SHP77 treated with DMSO at 0.1 percent for 48 hours (cell line): ENCODE data around the gene SNRNP200.
A peak's percentile ranks its signal among the peaks of the same experiment; 100 is the strongest.
"Not testable (repeated sequence)": the region's sequence is repeated elsewhere in the genome, so short reads cannot be mapped to it uniquely, and the experiment has no call there.

Experiments used
- DNase-seq: peaks from one replicate; lab custom pipeline; 2025; lab: John Stamatoyannopoulos, UW

The SNRNP200 gene

GRCh38 chr2:96325041-96325883 lies 19.9 kb upstream of the SNRNP200 start, which contains the start of gene ITPRIPL1:
ITPRIPL1 (plus strand) TSS chr2:96325317; CDS start chr2:96325840, 523 bp downstream.
- DNase-seq = no peak

GRCh38 chr2:96324721-96325040 lies 19.3 kb upstream of the SNRNP200 start:
- no peak for DNase-seq

- DNase-seq = no peak
These were observed 18.5 kb upstream of the SNRNP200 start for GRCh38 chr2:96323849-96324248.

GRCh38 chr2:96320728-96321622 lies 15.6 kb upstream of the SNRNP200 start:
- peak; percentile 43 for DNase-seq

- no peak for DNase-seq
These were observed 15.0 kb upstream of the SNRNP200 start for GRCh38 chr2:96320326-96320725.

GRCh38 chr2:96319396-96319795 lies 14.1 kb upstream of the SNRNP200 start:
- DNase-seq = no peak

GRCh38 chr2:96318723-96319122 lies 13.4 kb upstream of the SNRNP200 start:
- no peak for DNase-seq

GRCh38 chr2:96317584-96317997 lies 12.2 kb upstream of the SNRNP200 start:
- no peak for DNase-seq

GRCh38 chr2:96316999-96317398 lies 11.7 kb upstream of the SNRNP200 start:
- no peak for DNase-seq

GRCh38 chr2:96315400-96316071 lies 10.2 kb upstream of the SNRNP200 start:
- DNase-seq = no peak

- no peak for DNase-seq
These were observed 9.7 kb upstream of the SNRNP200 start for GRCh38 chr2:96315005-96315399.

- DNase-seq = no peak
These were observed 2.9 kb upstream of the SNRNP200 start for GRCh38 chr2:96308248-96308647.

- DNase-seq = no peak
These were observed 1.0 kb upstream of the SNRNP200 start for GRCh38 chr2:96306370-96306769.

GRCh38 chr2:96305979-96306308 lies 598 bp upstream of the SNRNP200 start:
- no peak for DNase-seq

- no peak for DNase-seq
These were observed 740 bp downstream of the SNRNP200 start for GRCh38 chr2:96304606-96305005.

- DNase-seq = no peak
These were observed 3.5 kb downstream of the SNRNP200 start for GRCh38 chr2:96301865-96302264.

GRCh38 chr2:96296925-96297324 lies 8.4 kb downstream of the SNRNP200 start:
- no peak for DNase-seq

- DNase-seq = not testable (repeated sequence)
These were observed 11.1 kb downstream of the SNRNP200 start for GRCh38 chr2:96294271-96294670.

- DNase-seq = no peak
These were observed 13.6 kb downstream of the SNRNP200 start for GRCh38 chr2:96291751-96292150.

- DNase-seq = no peak
These were observed 18.0 kb downstream of the SNRNP200 start for GRCh38 chr2:96287273-96287856.

GRCh38 chr2:96276787-96277499 lies 28.4 kb downstream of the SNRNP200 start:
- DNase-seq = no peak
